ENCODE data around the gene FSIP1. TPM values are rescaled to one million over a fixed set of nuclear protein-coding genes. Genes with fewer than 3 reads are reported as not detected.

FSIP1 gene
- polyA plus RNA-seq, 1 experiment: 0.22 TPM

- TF ChIP-seq, protein P1, sequence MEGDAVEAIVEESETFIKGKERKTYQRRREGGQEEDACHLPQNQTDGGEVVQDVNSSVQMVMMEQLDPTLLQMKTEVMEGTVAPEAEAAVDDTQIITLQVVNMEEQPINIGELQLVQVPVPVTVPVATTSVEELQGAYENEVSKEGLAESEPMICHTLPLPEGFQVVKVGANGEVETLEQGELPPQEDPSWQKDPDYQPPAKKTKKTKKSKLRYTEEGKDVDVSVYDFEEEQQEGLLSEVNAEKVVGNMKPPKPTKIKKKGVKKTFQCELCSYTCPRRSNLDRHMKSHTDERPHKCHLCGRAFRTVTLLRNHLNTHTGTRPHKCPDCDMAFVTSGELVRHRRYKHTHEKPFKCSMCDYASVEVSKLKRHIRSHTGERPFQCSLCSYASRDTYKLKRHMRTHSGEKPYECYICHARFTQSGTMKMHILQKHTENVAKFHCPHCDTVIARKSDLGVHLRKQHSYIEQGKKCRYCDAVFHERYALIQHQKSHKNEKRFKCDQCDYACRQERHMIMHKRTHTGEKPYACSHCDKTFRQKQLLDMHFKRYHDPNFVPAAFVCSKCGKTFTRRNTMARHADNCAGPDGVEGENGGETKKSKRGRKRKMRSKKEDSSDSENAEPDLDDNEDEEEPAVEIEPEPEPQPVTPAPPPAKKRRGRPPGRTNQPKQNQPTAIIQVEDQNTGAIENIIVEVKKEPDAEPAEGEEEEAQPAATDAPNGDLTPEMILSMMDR (IDR thresholded peaks at IDR 0.05; ENCODE audit: insufficient read depth, low read depth, low read length): no peak
- POLR2A ChIA-PET: interaction anchor here (0.5 kb wide), 1 partner anchor 23 kb away, joined by 3 read pairs; no protein-coding TSS in a partner anchor
- no peak overlapping the region for H3K4me3 ChIP-seq (ENCODE audit: low read depth, low read length)
- H3K36me3 ChIP-seq (ENCODE audit: control insufficient read depth, insufficient read depth, low read length): no peaks in the 10 kb centered on the region
- no peak for DNase-seq (ENCODE audit: low read depth)
- H3K27me3 ChIP-seq (ENCODE audit: control insufficient read depth, insufficient read depth, low read length): no peaks in the 10 kb centered on the region
- CTCF ChIA-PET: interaction anchor here (0.8 to 1.4 kb wide), 4 partner anchors 12 to 135 kb away, joined by 3 to 4 read pairs (median 3); no protein-coding TSS in a partner anchor
These were observed 160.7 kb downstream of the FSIP1 start for GRCh38 chr15:39621976-39622375.

- DNase-seq (ENCODE audit: low read depth): no peak
- CTCF ChIA-PET: interaction anchor here (0.6 to 1.4 kb wide), 4 partner anchors 11 to 45 kb away, joined by 3 read pairs; no protein-coding TSS in a partner anchor
- Histone ChIP-seq H3K4me3 (ENCODE audit: low read depth, low read length) (no peak overlapping the region), H3K27me3 (ENCODE audit: control insufficient read depth, insufficient read depth, low read length) (no peaks in the 10 kb centered on the region), H3K36me3 (ENCODE audit: control insufficient read depth, insufficient read depth, low read length) (no peaks in the 10 kb centered on the region)
- POLR2A ChIA-PET: no interaction called here
- TF ChIP-seq, protein P1 (IDR thresholded peaks at IDR 0.05; ENCODE audit: insufficient read depth, low read depth, low read length): no peak
These were observed 161.4 kb downstream of the FSIP1 start for GRCh38 chr15:39621210-39621609.

DNA sequence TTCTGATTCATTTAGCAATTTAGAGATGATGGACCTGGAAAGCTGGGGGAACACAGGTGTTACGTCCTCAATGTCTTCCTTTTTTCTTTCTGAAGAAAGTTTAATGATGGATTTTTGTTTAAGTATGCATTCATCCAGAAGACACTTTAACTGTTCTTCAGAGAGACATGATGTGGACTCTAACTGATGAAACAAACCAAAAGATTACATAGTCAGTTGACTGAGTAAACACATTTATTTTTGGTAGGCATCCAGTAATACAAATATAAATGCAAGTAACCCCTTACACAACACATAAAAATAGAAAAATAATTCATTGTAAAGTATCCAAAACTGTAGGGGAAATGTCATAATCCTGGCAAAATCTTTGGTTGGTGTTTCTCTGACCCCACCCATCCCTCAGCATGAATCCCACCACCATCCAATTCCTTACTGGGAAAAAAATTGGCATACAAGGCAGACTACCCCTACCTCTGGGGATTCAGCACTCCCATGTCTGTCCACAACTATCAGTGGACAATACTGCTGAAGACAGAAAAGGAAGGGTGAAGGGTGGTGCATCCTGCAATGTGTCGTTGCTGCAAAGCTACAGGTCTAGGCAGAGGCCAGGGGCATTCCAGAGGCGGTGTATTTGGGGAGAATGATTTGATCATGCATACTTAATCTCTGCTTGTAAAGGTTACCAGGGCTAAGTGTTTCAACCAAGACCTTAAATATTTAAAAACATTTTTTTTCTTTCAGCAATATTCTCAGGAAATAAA lies 164.4 kb downstream of the FSIP1 start:
- ChIA-PET CTCF (interaction anchor here (1.2 to 1.9 kb wide), 2 partner anchors 10 to 15 kb away, joined by 3 to 4 read pairs; no protein-coding TSS in a partner anchor), POLR2A (interaction anchor here (0.5 kb wide), 1 partner anchor 23 kb away, joined by 4 read pairs; no protein-coding TSS in a partner anchor)
- Histone ChIP-seq H3K27me3 (ENCODE audit: control insufficient read depth, insufficient read depth, low read length) (no peaks in the 10 kb centered on the region), H3K4me3 (ENCODE audit: low read depth, low read length) (no peak overlapping the region), H3K36me3 (ENCODE audit: control insufficient read depth, insufficient read depth, low read length) (no peaks in the 10 kb centered on the region)
- no peak for DNase-seq (ENCODE audit: low read depth)
- TF ChIP-seq, protein P1 (IDR thresholded peaks at IDR 0.05; ENCODE audit: insufficient read depth, low read depth, low read length): no peak

- DNase-seq (ENCODE audit: low read depth): no peak
- ChIA-PET CTCF (no interaction called here), POLR2A (no interaction called here)
- H3K4me3 ChIP-seq (ENCODE audit: low read depth, low read length): no peak overlapping the region
- H3K36me3 ChIP-seq (ENCODE audit: control insufficient read depth, insufficient read depth, low read length): no peaks in the 10 kb centered on the region
- H3K27me3 ChIP-seq (ENCODE audit: control insufficient read depth, insufficient read depth, low read length): no peaks in the 10 kb centered on the region
- TF ChIP-seq, protein P1 (IDR thresholded peaks at IDR 0.05; ENCODE audit: insufficient read depth, low read depth, low read length): no peak
These were observed 165.7 kb downstream of the FSIP1 start for GRCh38 chr15:39616731-39617455.

- Histone ChIP-seq H3K36me3 (ENCODE audit: control insufficient read depth, insufficient read depth, low read length) (no peaks in the 10 kb centered on the region), H3K27me3 (ENCODE audit: control insufficient read depth, insufficient read depth, low read length) (no peaks in the 10 kb centered on the region), H3K4me3 (ENCODE audit: low read depth, low read length) (no peak overlapping the region)
- DNase-seq (ENCODE audit: low read depth): no peak
- TF ChIP-seq, protein P1 (IDR thresholded peaks at IDR 0.05; ENCODE audit: insufficient read depth, low read depth, low read length): no peak
- ChIA-PET POLR2A (no interaction called here), CTCF (no interaction called here)
These were observed 168.8 kb downstream of the FSIP1 start for GRCh38 chr15:39613861-39614260.

Measured in BJ (cell line).